Regular cardiac myocyte (primary cell): Measurements from ENCODE around the gene USP11. TPM values are rescaled to one million over a fixed set of nuclear protein-coding genes. Genes with fewer than 3 reads are reported as not detected.

Experiments
- total RNA-seq: library from RNA; depleted of rRNA; stranded (reverse); fragments of >200 nt; gene quantifications from 2 replicates; pipeline ENCODE4 v1.2.3, GENCODE V29; 2014

The USP11 gene
- total RNA-seq = 42.3 and 55.6 TPM in 2 replicates

GRCh38 chrX:47232803-47233332 lies at the start of gene USP11:
Gene USP11, plus strand, starts transcription at chrX:47233009. Its CDS starts 35 bp downstream, at chrX:47233044.

GRCh38 chrX:47193475-47194193 lies 39.2 kb upstream of the USP11 start, which contains the start of gene UBA1:
Gene UBA1, plus strand, starts transcription at chrX:47193829. Its CDS starts 4,974 bp downstream, at chrX:47198803.

GRCh38 chrX:47218280-47218919 lies 14.4 kb upstream of the USP11 start, which contains the start of gene CDK16:
Gene CDK16, plus strand, starts transcription at chrX:47218681. Its CDS starts 4,877 bp downstream, at chrX:47223558.

Other genes starting within 250 kb of the USP11 start
- 0.58 and 2.8 TPM in 2 replicates for gene RGN, start 154.6 kb upstream of the USP11 start, total RNA-seq
- gene NDUFB11, start 88.3 kb upstream of the USP11 start, total RNA-seq = 51.0 and 57.7 TPM in 2 replicates
- gene RBM10, start 87.8 kb upstream of the USP11 start, total RNA-seq = 39.7 and 73.2 TPM in 2 replicates
- gene UBA1, start 39.2 kb upstream of the USP11 start, total RNA-seq = 93.9 and 154 TPM in 2 replicates
- 65.0 and 69.1 TPM in 2 replicates for gene CDK16, start 14.3 kb upstream of the USP11 start, total RNA-seq
- gene ZNF157, start 137.6 kb downstream of the USP11 start, total RNA-seq = under 0.01 and 0.28 TPM in 2 replicates